ENCODE results near the gene PIGQ.

PIGQ gene

GRCh38 chr16:567373-568256, 2.2 kb upstream of the PIGQ start:
- DNase-seq (ENCODE audit: low read depth, low spot score) = no peak

- no peak for DNase-seq (ENCODE audit: low read depth, low spot score)
Observed at GRCh38 chr16:568401-569258, 1.1 kb upstream of the PIGQ start.

DNA sequence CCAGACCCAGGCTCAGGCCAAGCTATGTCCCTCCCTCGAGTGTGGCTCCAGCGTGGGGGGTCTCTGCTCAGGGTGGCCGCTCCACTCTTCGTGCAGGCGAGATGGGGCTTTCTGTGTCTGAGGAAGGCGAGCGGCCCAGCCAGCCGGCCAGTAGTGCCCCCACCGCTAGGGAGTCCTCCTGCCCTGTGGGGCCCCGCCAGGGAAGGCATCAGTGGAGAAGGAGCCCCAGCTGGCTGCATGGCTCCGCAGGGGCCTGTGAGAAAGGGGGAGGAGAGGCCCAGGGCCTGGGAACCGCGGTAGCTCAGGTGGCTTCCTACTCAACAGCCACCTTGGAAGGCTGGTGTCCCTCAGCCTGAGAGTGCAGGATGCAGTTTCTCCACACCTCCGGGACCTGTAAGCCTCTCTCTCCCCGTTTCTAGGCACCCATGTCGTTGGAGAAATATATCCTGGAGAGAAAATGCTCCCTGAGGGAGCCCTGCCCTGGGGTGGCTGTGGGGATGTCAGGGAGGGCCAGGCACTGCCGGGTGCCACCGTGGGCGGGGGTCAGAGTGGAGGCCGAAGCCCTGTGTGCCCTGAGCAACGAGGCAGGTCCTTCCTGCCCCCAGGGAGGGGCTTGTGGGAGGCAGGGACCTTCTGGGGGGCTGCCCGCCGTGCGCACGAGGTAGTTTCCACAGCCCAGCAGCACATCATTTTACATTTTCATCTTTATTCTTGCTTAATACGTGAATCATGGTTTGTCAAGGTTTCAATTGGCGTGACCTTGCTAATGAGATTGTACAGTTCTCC, 3.3 kb downstream of the PIGQ start:
- DNase-seq (ENCODE audit: low read depth, low spot score) = no peak

DNA sequence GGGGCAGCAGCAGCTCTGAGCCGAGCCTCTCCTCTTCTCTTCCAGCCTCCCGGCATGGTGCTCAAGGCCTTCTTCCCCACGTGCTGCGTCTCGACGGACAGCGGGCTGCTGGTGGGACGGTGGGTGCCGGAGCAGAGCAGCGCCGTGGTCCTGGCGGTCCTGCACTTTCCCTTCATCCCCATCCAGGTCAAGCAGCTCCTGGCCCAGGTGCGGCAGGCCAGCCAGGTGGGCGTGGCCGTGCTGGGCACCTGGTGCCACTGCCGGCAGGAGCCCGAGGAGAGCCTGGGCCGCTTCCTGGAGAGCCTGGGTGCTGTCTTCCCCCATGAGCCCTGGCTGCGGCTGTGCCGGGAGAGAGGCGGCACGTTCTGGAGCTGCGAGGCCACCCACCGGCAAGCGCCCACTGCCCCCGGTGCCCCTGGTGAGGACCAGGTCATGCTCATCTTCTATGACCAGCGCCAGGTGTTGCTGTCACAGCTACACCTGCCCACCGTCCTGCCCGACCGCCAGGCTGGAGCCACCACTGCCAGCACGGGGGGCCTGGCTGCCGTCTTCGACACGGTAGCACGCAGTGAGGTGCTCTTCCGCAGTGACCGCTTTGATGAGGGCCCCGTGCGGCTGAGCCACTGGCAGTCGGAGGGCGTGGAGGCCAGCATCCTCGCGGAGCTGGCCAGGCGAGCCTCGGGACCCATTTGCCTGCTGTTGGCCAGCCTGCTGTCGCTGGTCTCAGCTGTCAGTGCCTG, 4.4 kb downstream of the PIGQ start:
- DNase-seq (ENCODE audit: low read depth, low spot score) = no peak

DNA sequence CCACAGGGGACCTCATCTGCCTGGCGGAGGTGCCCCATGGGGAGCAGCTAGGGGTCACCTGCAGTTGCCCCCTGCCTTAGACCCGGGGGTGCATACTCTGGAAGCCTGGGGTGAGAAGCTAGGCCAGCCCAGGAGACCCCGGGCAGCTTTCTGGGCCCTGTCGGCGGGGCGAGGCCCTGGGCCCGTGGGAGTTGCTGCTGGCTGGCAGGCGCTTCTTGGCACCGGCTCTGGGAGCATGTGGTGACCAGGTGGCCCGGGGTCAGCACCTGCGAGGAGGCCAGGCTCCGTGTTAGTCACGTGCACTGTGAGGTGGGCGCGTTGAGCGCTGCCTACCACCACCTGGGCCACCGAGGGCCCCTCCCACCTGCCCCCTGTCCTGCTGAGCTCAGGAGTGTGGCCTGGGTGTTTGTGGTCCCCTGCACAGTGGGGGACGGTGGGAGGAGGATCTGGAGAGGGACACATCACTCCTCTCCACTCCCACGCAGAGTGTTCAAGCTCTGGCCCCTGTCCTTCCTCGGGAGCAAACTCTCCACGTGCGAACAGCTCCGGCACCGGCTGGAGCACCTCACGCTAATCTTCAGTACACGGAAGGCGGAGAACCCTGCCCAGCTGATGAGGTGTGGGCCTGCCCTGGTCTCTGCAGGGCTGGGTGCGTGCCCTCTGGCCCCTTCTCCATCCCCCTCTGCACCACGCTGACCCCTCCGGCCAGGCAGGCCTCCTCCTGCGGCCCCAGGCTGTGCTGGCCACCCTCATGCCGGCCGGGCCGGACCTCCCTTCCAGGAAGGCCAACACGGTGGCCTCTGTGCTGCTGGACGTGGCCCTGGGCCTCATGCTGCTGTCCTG, 5.8 kb downstream of the PIGQ start:
- no peak for DNase-seq (ENCODE audit: low read depth, low spot score)

DNA sequence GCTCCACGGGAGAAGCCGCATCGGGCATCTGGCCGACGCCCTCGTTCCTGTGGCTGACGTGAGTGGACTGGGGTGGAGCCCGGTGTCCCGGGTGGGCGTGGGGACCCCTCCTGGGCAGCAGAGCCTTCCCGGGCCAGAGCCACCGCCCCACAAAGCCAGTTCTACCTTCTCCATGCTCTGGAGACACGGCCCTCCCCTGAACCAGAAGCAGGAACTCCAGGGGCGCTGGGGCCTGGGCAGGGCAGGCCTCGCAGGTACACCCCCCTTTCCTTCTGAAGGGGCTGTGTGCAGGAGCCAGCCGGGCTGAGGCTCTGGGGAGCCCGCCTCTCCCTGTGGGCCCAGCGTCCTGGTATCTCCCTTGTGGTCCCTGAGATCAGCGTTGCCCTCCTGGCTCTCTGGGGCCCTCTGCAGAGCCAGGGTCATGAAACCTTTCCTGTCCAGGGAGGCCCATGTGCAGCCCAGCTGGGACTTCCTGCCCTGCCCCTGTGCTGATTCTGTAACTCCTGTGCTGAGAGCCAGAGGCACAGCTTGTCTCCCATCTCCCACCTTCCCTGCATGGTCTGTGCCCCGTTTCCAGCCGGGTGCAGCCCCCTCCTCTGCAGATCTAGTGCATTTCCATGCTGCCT, 6.5 kb downstream of the PIGQ start:
- no peak for DNase-seq (ENCODE audit: low read depth, low spot score)

GRCh38 chr16:576823-577201, 7.0 kb downstream of the PIGQ start:
- no peak for DNase-seq (ENCODE audit: low read depth, low spot score)

DNA sequence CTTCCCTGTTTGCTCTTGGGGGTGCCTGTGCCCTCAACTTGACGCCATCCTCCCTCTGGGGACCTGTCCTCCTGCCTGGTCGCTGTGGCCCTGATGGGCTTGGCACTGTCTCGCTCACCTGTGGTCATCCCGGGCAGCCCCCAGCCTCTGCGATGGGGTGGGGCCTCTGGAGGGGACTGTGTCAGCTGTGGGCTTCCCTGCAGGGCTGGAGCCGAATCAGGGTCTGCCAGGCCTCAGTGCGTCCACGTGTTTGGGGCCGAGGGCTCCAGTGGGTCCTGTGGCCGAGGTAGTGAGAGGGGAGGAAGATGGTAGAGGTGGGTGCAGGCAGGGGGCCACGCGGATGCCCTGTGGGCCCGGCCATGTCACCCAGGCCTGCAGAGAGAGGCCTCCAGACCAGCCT, 8.0 kb downstream of the PIGQ start:
- no peak for DNase-seq (ENCODE audit: low read depth, low spot score)

- no peak for DNase-seq (ENCODE audit: low read depth, low spot score)
Observed at GRCh38 chr16:578232-578869, 8.6 kb downstream of the PIGQ start.

DNA sequence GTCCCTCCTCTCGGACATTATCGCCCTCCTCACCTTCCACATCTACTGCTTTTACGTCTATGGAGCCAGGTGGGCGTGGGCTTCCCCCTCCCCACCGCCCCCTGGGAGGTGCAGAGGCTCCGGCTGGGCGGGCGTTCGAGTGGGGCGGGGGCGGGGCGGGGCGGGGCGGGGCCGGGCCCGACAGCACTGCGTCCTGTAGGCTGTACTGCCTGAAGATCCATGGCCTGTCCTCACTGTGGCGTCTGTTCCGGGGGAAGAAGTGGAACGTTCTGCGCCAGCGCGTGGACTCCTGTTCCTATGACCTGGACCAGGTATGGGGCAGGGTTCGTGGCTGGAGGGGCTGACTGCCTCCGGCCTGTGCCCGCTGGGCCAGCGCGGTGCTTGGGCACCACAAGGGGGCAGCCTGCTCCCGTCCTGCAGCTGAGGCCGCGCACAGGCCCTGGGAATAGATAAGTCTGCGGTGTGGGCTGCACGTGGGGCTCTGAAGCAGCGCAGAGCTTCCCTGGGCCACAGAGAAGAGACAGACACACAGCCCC, 9.2 kb downstream of the PIGQ start:
- no peak for DNase-seq (ENCODE audit: low read depth, low spot score)

DNA sequence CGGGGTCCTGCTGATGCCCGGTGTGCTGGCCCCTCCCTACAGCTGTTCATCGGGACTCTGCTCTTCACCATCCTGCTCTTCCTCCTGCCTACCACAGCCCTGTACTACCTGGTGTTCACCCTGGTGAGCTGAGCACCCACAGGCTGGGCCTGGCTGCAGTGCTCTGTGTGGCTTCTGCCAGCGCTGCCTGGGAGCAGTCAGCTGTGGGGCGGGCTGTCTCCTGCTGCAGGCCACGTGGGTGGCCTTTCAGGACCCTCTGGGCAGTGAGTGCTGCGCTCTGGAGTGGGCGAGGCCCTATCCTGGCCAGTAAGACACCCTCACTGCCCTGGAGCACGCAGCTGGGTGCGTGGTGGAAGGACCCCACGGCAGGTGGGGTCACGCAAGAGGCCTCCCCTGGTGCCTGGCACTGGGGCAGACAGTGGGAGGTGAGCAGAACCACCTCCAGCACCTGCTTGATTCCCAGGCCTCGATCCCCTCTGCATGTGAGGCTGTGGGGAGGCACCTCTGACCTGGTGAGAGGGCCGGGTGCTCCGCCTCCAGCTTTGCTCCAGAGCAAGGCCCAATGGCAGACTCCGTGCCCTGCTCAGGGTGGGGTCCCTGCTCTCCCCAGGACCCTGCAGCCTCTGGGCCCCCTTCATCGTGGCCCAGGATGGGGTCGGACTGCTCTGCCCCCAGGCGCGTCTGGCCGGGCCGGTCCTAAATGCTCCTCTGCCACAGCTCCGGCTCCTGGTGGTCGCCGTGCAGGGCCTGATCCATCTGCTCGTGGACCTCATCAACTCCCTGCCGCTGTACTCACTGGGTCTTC, 10.6 kb downstream of the PIGQ start:
- no peak for DNase-seq (ENCODE audit: low read depth, low spot score)

DNA sequence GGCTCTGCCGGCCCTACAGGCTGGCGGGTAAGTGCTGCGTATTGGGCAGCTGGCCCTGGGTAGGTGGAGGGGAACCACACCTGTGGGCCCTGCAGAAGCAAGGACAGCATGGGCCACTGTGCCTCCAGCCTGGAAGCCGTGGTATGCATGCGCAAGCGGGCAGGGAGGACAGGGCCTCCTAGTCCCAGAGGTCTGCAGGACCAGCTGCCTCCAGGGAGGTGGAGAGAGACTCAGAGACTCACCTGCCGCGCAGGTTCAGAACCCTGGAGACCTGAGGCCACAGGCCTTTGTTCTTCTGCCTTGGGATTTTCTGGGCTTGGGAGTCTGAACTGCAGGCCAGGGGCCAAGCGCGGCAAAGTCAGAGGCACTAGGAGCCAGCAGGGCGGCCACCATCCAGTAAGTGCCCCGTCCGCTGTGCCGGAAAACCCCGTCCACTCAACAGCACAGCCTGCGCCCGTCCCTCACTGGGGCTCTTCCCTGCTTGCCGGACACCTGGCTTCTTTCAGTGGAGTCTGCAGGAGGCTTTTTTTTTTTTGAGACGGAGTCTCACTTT, 11.3 kb downstream of the PIGQ start:
- DNase-seq (ENCODE audit: low read depth, low spot score) = no peak

DNA sequence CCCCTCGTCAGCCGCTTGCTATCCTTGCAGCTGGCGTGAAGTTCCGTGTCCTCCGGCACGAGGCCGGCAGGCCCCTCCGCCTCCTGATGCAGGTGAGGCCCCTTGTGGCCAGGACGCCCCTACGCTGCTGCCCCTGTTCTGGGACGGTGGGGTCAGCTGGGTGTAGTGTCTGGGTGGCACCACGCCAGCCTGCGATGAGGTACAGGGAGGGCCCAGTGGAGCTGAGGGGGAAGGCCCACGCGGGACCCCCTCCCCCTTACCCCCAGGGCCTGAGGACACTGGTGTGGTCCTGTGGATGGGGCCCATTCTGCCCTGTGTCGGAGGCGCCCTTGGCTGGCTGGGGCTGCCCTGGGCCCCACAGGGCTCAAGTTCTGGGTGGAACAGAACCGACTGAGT, 12.4 kb downstream of the PIGQ start:
- no peak for DNase-seq (ENCODE audit: low read depth, low spot score)

DNA sequence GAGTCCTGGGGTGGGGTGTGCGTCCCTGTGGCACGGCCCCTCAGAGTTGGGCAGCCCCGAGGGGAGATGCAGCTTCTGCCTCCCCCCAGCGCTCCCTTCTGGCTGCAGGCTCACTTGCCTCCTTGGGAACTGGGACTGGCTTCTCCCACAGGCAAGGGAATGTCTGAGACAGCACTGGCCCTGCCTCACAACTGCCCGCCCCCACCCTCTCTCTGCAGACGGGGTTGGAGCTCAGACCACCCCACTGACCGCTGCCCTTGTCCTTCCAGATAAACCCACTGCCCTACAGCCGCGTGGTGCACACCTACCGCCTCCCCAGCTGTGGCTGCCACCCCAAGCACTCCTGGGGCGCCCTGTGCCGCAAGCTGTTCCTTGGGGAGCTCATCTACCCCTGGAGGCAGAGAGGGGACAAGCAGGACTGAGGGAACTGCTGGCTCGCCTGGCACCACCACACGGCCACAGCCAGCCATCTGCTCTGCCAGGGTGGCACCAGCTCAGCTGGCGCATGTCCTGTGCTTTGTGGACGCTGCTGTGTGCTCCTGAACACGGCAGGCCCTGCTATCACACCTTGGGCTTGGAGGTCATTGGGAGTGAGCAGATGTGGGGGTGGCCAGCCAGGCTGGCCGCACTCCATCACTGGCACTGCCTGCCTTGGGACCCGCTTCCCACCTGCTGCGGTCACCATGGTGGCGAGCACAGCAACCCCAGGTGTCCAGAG, 13.0 kb downstream of the PIGQ start:
- DNase-seq (ENCODE audit: low read depth, low spot score) = no peak

DNA sequence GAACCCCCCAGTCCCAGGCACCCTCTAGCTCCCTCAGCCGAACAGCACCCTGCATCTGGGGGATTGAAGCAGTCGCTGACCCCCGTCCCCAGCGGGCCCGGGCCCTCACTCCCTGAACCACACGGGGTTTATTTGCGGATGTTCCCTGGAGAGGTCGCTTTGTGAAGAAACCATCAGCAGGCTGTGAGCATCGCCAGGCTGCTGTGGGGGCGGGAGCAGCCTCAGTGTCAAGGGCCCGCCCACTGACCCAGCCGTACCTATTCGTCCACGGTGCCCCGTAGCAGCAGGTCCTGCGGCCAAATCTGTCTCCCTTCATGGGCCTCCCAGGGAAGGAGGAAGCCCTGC, 13.7 kb downstream of the PIGQ start:
- no peak for DNase-seq (ENCODE audit: low read depth, low spot score)

GRCh38 chr16:583815-584591, 14.2 kb downstream of the PIGQ start:
- DNase-seq (ENCODE audit: low read depth, low spot score) = no peak

- no peak for DNase-seq (ENCODE audit: low read depth, low spot score)
Observed at GRCh38 chr16:585351-585750, 15.6 kb downstream of the PIGQ start.

Data from iPS DF 19.7 (cell line).